ENCODE data around the gene ALOX5. TPM values are rescaled to one million over a fixed set of nuclear protein-coding genes. Genes with fewer than 3 reads are reported as not detected.

The ALOX5 gene
- total RNA-seq, 1 experiment from 2014 or later: not detected

- DNase-seq (ENCODE audit: low spot score): no peak
- Histone ChIP-seq H3K27me3 (replicated peaks; ENCODE audit: insufficient read depth, low read depth, low read length, poor library complexity) (peaks cover 4% of the 10 kb centered on the region), H3K4me1 (ENCODE audit: insufficient read depth, low read length, poor library complexity, severe bottlenecking) (no peaks in the 10 kb centered on the region), H3K36me3 (ENCODE audit: insufficient read depth, low read length, poor library complexity, severe bottlenecking) (no peaks in the 10 kb centered on the region), H3K4me3 (ENCODE audit: low read depth, low read length, poor library complexity, severe bottlenecking) (no peak overlapping the region), H3K9me3 (ENCODE audit: low read depth, low read length, poor library complexity, severe bottlenecking) (no peaks in the 10 kb centered on the region), H3K27ac (ENCODE audit: low read depth, low read length, poor library complexity, severe bottlenecking) (no peak overlapping the region)
- BruUV-seq (replicated peaks): no TSS peak
- intact Hi-C loops (cut with micrococcal nuclease; ENCODE audit: unreplicated experiment): no loop called here
- ChIA-PET POLR2A (ENCODE audit: low non-redundant PET) (no interaction called here), CTCF (no interaction called here)
- TF ChIP-seq EZH2 (IDR thresholded peaks at IDR 0.05; ENCODE audit: borderline replicate concordance, low read depth, low read length, poor library complexity, severe bottlenecking): no peak
- TF ChIP-seq, protein P1, sequence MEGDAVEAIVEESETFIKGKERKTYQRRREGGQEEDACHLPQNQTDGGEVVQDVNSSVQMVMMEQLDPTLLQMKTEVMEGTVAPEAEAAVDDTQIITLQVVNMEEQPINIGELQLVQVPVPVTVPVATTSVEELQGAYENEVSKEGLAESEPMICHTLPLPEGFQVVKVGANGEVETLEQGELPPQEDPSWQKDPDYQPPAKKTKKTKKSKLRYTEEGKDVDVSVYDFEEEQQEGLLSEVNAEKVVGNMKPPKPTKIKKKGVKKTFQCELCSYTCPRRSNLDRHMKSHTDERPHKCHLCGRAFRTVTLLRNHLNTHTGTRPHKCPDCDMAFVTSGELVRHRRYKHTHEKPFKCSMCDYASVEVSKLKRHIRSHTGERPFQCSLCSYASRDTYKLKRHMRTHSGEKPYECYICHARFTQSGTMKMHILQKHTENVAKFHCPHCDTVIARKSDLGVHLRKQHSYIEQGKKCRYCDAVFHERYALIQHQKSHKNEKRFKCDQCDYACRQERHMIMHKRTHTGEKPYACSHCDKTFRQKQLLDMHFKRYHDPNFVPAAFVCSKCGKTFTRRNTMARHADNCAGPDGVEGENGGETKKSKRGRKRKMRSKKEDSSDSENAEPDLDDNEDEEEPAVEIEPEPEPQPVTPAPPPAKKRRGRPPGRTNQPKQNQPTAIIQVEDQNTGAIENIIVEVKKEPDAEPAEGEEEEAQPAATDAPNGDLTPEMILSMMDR (conservative IDR thresholded peaks at IDR 0.05; ENCODE audit: low read depth, low read length): no peak
Measured at GRCh38 chr10:45433716-45434469, 59.9 kb downstream of the ALOX5 start.

DNA sequence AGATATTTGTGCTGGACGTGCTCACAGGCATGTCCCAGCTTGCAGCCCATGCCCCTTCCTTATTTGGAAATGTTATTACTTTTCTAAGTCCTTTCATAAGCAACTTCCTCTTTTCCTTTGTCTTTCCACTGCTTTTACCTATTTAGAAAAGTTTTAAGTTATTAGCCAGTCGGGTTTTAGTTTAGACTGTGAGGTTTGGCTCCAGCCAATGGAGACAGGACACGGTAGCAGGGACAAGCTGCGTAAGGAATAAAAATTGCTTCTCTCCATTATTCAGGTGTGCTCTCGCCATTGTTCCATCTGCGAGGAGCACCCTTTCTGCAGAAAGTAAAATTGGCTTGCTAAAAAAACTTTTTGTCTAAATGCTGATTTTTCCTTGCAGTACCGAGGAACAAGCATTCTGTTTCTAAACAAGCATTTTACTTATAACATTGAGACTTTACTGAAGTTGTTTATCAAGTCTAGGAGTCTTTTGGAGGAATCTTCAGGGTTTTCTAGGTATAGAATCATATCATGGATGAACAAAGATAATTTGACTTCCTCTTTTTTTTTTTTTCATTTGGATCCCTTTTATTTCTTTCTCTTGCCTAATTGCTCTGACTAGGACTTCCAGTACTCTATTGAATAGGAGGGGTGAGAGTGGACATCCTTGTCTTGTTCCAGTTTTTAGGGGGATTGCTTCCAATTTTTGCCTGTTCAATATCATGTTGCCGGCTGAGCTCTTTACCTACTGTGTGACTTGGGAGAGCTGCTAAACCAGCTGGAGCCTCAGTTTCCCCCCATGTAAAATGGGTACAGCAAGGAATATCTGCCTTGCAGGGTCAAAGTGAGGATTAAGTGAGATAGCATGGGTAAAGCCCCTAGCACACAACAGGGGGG lies 63.8 kb downstream of the ALOX5 start:
- no peak for DNase-seq (ENCODE audit: low spot score)
- intact Hi-C loops (cut with micrococcal nuclease; ENCODE audit: unreplicated experiment): no loop called here
- no peaks in the 10 kb centered on the region for H3K9me3 ChIP-seq (ENCODE audit: low read depth, low read length, poor library complexity, severe bottlenecking)
- ChIA-PET CTCF (no interaction called here), POLR2A (ENCODE audit: low non-redundant PET) (no interaction called here)
- no peaks in the 10 kb centered on the region for H3K4me1 ChIP-seq (ENCODE audit: insufficient read depth, low read length, poor library complexity, severe bottlenecking)
- H3K36me3 ChIP-seq (ENCODE audit: insufficient read depth, low read length, poor library complexity, severe bottlenecking): no peaks in the 10 kb centered on the region
- H3K27me3 ChIP-seq (replicated peaks; ENCODE audit: insufficient read depth, low read depth, low read length, poor library complexity): no peaks in the 10 kb centered on the region
- H3K4me3 ChIP-seq (ENCODE audit: low read depth, low read length, poor library complexity, severe bottlenecking): no peak overlapping the region
- TF ChIP-seq EZH2 (IDR thresholded peaks at IDR 0.05; ENCODE audit: borderline replicate concordance, low read depth, low read length, poor library complexity, severe bottlenecking): no peak
- TF ChIP-seq, protein P1 (conservative IDR thresholded peaks at IDR 0.05; ENCODE audit: low read depth, low read length): no peak
- no TSS peak for BruUV-seq (replicated peaks)
- no peak overlapping the region for H3K27ac ChIP-seq (ENCODE audit: low read depth, low read length, poor library complexity, severe bottlenecking)

GRCh38 chr10:45438466-45439090 lies 64.6 kb downstream of the ALOX5 start:
- intact Hi-C loops (cut with micrococcal nuclease; ENCODE audit: unreplicated experiment): no loop called here
- H3K9me3 ChIP-seq (ENCODE audit: low read depth, low read length, poor library complexity, severe bottlenecking): no peaks in the 10 kb centered on the region
- POLR2A ChIA-PET (ENCODE audit: low non-redundant PET): no interaction called here
- no peaks in the 10 kb centered on the region for H3K4me1 ChIP-seq (ENCODE audit: insufficient read depth, low read length, poor library complexity, severe bottlenecking)
- no peak for DNase-seq (ENCODE audit: low spot score)
- CTCF ChIA-PET: no interaction called here
- TF ChIP-seq, protein P1 (conservative IDR thresholded peaks at IDR 0.05; ENCODE audit: low read depth, low read length): no peak
- no peak for TF ChIP-seq EZH2 (IDR thresholded peaks at IDR 0.05; ENCODE audit: borderline replicate concordance, low read depth, low read length, poor library complexity, severe bottlenecking)
- H3K36me3 ChIP-seq (ENCODE audit: insufficient read depth, low read length, poor library complexity, severe bottlenecking): no peaks in the 10 kb centered on the region
- H3K27ac ChIP-seq (ENCODE audit: low read depth, low read length, poor library complexity, severe bottlenecking): no peak overlapping the region
- no peaks in the 10 kb centered on the region for H3K27me3 ChIP-seq (replicated peaks; ENCODE audit: insufficient read depth, low read depth, low read length, poor library complexity)
- no TSS peak for BruUV-seq (replicated peaks)
- no peak overlapping the region for H3K4me3 ChIP-seq (ENCODE audit: low read depth, low read length, poor library complexity, severe bottlenecking)
